Activated CD4-positive, alpha-beta T cell treated with anti-CD3 and anti-CD28 coated beads, Interleukin-2, Interleukin-4, amounts not matched to agents 100 ng/mL and 50 ng/mL, durations not matched to agents 16 hours and 8 hours (primary cell): ENCODE measurements around the gene RAB28.

Experiments used
- DNase-seq: peaks from one replicate; pipeline ENCODE4 v3.0.0-alpha.2; 2020; ENCODE audit warnings: low spot score

RAB28 gene

DNA sequence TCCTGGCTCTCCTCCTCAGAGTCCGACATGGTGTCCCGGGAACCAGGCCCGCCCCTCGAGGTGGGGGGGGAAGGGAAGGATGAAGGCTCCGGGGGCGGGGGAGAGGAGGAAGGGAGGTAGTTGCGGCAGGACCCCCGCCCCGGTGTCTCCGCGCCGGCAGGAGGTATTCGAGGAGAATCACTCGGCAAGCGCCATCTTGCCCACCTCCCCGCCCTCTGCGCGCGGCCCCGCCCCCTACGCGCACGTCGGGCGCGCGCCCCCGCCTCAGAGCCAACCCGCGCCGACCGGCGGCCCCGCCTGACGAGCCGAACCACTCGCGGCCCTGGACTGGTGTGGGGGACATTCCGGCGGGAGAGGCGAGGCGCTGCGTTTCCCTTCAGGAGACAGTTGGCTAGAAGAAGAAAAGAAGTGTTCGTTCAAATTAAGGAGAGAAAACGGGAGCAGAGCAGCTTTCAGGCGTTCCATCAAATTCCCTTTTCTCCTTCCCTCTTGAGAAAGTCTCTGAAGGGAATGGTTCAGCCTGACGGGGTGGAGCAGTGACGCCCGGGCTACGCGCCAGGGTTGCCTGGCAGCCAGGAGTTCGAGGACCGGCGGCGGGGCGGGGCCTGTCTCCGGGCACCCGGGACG, at the start of gene RAB28:
TSS of gene RAB28 (minus strand) at position 219 of the 627 bp plus-strand sequence.
- peak; percentile 91 for DNase-seq

GRCh38 chr4:13531625-13531998, 47.5 kb upstream of the RAB28 start:
- DNase-seq = no peak

DNA sequence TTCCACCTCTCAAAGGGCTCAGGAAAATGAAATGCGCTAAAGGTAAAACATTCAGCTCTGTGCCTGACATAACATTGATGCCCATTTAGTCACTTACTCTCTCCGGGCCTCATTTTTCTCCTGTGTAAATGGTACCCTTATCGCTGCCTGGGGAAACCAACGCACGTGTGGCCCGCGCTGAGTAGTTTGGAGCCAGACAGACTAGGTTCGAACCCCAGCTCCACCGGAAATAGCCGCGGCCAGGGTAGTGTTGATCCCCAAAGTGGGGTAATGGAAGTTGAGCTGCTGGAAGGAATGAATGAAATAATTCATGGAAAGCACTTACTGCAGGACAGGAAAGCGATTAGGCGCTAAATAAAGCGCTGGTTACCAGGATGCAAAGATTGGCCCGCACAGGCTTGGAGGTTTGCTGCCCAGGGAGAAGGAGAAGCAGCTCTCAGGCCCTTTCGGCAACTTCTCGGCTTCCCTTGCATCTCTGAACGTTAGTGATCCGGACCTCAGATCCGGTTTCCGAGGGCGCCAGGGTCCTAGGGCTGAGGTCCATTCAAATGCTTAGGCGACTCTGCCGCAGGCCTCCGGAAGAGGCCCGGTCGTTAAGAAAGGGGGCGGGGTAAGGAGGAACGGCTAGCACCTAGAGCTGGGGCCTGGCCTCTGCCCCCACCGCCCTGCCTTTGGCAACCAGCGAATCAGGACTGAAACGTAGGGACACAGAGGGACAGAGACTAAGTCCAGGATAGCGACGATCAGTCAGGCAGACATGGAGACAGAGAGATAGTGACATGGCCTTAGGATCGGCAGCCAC, 46.9 kb upstream of the RAB28 start:
- DNase-seq = no peak

DNA sequence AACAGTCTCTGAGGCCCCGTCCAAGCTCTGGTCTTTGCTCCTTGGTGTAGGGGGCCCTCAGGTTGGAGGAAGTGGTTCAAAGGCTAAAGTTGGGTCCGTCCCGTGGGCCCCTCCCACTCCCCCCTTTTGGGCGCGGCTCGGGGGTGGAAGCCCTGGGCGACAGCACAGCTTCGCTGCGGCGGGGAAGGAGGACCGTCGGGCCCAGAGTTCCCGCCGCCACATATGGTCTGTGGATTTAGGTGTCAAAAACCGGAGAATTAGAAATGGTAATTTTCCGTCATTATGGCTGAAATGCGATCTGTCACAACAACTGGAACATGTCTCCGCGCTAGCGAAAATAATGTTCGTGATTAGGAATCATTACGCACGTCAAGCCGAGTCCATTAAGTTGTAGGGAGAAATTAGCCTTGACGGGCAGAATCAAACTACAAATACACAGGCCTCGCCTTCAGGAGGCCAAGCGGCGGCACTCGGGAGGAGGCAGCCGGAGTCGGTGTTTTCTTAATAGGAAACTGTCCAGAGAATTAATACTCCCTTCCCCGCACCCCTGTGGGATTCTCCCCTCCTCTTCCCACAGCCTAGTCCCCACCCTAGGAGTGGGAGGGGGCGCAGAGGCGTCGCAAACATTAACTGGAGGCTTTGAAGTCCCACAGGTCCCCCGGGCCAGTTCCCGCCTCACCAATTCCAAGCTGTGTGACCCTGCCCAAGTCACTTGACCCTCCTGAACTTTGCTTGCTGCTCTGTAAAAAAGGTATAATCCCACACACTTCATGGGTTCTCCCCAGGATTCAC, 45.2 kb upstream of the RAB28 start:
- DNase-seq = no peak

- no peak for DNase-seq
Measured at GRCh38 chr4:13528821-13529127, 44.6 kb upstream of the RAB28 start.

DNA sequence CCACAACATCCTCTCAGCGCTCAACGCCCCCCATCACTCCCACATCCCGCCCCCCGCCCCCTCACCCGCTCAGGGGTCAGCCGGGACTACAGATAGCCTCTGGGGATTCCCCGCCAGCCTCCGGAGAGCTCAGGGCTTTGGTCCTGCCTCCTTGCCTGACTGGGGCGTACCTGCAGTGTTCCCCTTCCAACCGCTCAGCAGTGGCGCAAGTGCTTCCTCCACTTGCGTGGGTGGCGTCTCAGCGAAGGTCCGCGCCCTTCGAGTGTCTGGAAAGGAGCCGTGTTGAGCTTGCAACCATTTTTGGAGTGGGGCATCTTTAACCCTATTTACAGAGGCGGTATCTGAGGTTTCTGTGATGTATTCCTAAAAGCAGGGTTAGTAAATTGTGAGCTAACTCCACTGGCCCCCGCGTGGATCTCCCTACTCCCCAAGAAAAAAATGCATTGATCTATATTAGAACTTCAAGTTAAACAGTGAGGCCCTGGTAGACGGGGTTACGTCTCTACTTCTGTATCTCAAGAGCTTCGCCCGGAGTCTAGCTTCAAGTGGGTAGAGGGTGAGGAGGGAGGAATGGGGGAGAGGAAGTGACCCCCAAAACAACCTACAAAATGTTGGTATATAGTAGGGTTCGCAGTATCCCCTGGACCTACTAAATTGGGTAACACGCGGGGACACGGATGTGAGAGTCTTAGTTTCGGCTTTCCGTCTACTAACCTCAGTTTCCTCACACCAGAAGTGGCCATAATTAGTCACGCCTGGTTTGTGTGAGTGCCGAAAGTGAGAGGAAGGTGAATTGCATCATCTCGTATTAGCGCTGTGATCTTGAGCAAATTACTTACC, 44.1 kb upstream of the RAB28 start:
- DNase-seq = peak; percentile 65

DNA sequence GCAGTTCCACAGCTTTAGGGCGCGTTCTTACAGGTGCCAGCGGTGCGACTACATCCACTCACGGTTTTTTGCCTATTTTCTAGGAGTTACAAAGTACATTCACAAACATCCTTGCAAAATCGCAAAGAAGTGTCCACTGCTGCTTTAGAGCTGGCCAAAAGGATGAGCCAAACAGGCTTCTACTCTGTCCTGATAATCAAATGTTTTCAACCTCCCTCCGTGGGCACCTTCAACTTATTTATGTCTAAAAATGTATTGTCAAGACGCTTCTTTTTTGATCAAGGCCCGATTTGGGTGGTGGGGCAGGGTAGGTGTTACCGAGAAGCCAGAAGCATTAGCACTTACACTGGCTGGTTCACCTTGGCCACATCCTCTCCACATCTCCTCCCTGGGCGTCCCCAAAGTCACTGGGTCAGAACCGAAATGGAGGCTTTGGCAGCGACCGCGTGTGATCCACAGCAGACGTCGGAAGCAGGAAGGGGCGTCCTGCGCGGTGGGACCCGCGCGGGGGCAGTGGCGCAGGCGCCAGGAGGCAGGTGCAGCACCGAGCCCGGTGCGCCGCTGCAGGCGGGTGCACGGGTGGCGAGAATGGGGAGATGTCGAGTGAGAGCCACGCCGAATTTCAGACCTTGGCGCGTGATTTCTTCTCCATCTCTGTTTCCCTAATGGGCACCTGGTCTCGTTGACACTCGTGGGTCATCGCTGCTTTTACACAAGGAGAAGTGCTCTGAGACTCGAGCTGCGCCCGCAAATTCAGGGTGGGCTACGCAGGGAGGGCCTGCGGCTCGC, 43.2 kb upstream of the RAB28 start:
- DNase-seq = no peak

- no peak for DNase-seq
Measured at GRCh38 chr4:13526658-13527057, 42.5 kb upstream of the RAB28 start.

DNA sequence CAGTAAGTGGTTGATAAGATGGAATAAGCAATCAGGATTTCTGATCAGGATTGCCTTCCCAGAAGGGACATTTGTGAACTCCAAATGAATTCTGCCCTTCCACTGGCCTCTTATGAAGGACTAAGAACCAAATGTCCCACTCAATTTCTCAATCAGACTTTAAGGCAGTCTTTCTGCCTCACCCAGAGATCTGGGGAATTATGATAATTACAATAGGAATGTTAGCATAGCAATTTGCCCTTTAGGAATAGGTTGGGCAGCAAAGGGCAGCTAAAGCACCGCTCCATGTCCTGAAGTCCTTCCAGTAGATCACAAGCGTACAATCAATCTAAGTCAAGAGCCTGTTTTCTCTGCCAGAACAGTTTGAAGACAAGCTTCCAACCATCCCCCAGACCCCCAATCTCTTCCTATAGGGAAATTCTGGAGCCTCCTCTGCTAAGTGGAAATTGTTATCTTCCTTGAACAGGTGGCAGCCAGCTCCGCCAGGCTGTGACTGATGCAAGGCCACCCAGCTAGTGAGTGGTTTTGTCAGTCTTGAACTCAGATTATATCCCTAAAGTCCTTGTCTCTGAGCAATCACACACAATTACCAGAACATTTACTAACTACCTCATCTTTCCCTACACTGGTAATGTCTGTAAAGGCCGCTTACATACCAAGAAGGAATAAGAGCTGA, 41.6 kb upstream of the RAB28 start:
- no peak for DNase-seq

- DNase-seq = no peak
Measured at GRCh38 chr4:13524504-13525243, 40.5 kb upstream of the RAB28 start.

DNA sequence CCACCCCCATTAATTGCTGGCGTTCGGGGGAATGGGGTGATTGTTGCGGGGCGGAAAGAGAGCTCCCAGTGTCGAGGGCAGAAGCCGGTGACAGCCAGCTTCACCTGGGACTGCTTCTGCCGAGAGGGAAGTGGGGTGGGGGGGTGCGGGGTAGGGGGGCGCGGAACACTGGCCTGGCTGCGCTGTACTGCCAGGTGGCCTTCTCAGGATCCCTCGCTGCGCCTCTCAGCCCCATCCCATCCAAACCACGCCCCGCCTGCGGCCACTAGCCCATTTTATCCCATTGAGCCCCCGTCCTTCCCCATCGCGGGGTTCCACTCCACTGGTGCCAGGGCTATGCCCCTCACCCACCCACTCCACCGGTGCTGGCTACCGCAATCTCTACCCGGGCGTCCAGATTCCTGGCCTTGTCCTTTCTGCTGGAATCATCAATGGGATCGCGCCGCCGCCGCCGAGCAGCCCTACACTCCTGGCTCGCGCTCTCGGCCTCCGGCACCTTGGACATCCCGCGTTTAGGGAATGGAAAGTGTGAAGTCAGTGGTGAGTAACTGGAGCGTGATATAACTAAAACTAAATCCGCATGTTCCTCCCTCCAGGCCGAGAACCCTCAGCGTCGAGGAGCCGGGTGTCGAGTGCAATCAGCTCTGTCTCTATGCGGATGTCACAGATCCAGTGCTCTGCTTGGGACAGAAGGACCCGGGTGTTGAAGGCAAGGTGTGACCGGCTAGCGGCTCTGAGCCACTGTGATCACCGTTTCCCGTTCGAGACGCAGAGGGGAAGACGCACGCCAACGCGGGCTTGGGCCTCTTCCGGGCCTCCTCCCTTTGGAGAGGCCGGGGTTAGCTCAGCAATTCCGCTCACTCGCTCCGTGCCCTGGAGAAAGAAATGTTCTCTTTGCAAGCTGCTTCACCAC, 39.7 kb upstream of the RAB28 start:
- DNase-seq = no peak

- no peak for DNase-seq
Measured at GRCh38 chr4:13523105-13523477, 39.0 kb upstream of the RAB28 start.

DNA sequence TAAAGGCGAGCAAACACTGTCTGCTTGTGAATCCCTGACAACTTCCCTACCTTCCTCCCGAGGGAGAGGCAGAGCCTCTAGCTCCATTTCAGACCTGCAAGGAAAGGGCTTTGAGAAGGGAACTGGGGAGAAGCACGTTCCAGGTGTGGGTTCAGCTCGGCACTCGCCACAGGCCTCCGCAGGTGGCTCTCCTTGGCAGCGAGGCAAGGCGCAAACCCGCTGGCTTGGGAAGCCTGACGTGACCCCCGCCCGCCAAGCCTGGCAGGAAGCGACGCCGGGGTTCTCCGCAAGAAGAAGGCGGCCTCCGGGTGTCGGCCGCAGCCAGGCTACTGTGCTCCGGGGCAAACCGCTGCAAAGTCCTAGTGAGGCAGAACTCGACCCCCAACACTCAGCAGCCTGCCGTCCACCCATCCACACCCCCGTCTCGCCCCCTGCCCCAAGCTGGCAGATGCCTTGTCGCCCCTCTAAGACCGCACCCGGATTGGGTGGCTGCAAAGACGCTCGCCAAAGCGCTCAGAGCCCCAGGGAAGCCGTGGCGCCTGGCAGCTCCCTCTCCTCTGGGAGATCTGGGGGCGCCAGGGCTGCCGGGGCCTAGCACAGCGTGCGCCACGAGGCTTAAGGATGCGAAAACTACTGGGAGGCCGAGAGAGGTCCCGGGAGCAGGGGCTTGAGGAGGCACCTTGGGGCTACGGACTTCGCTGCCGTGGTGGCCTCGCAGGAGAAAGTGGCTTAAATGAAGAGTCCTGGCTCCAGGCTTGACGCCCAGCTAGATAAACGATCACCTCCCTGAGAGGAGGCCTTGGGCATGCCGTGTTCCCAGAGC, 38.4 kb upstream of the RAB28 start:
- no peak for DNase-seq

DNA sequence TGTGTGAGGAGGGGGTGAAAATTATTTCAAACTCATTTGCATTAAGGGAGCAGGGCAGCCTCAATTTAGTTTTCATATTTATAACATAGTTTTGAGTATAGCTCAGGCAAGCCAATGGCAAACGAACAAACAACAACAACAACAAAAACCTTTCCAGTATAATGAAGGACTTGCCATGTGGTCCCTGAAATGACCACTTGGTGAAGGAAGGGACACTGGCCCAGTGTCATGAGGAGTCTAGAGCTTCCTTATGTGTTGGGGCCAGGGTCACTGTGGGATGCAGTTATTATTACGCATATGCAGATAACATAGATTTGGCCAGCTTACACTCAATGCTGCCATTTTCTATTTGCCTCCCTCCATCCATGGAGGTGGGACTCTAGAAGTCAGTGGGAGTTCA, 36.9 kb upstream of the RAB28 start:
- DNase-seq = no peak

DNA sequence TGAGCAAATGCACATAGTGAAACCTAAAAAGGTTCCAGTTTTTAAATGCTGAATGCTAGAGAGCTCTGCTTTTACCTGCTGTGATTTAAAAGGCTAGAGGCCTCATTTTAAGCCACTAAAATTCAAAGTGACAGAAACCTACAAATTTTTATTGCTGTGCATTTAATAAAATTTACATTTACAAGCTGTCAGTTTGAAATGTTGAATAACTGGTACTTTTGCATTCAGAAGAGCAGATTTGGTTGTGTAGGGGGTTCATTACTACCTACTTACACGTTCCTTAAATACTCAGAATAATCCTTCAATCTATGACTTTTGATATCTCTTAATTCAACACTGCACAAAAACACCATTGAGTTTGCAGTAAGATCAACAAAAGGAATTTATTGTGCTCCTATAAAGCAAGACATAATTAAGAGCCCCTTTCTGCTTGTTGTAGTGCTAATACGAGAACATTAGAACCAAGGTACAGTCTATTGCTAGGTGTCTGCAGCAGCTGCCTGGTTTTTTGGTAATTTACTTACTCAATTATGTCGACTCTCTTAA, 32.2 kb upstream of the RAB28 start:
- no peak for DNase-seq

GRCh38 chr4:13515268-13515667, 31.1 kb upstream of the RAB28 start:
- no peak for DNase-seq

GRCh38 chr4:13514722-13515121, 30.6 kb upstream of the RAB28 start:
- DNase-seq = no peak

- DNase-seq = no peak
Measured at GRCh38 chr4:13511101-13511500, 27.0 kb upstream of the RAB28 start.
